ENCODE data around the gene TNNT1. TPM values are rescaled to one million over a fixed set of nuclear protein-coding genes. Genes with fewer than 3 reads are reported as not detected.
A peak's percentile ranks its signal among the peaks of the same experiment; 100 is the strongest.

The TNNT1 gene
- total RNA-seq, 1 donor from 2014 or later, result 0.62 TPM

- peaks cover 31% of the 10 kb centered on the region for H3K4me1 Mint-ChIP-seq (ENCODE audit: low read depth)
- peak overlapping the region; percentile 16 for H3K4me3 Mint-ChIP-seq (ENCODE audit: unreplicated experiment)
- no peak overlapping the region for H3K27ac Mint-ChIP-seq (ENCODE audit: unreplicated experiment)
- no peak for TF ChIP-seq CTCF (IDR thresholded peaks at IDR 0.05)
- no peak for DNase-seq (ENCODE audit: low spot score)
- no peaks in the 10 kb centered on the region for H3K9me3 Mint-ChIP-seq (ENCODE audit: low read depth)
- H3K36me3 Mint-ChIP-seq (ENCODE audit: low read depth), result no peaks in the 10 kb centered on the region
- peaks cover 16% of the 10 kb centered on the region for H3K27me3 Mint-ChIP-seq (ENCODE audit: low read depth)
These were observed 30.0 kb downstream of the TNNT1 start for GRCh38 chr19:55119053-55119452.

- peaks cover 35% of the 10 kb centered on the region for H3K4me1 Mint-ChIP-seq (ENCODE audit: low read depth)
- no peaks in the 10 kb centered on the region for H3K36me3 Mint-ChIP-seq (ENCODE audit: low read depth)
- H3K27me3 Mint-ChIP-seq (ENCODE audit: low read depth), result peaks cover 11% of the 10 kb centered on the region
- no peak for TF ChIP-seq CTCF (IDR thresholded peaks at IDR 0.05)
- DNase-seq (ENCODE audit: low spot score), result no peak
- H3K4me3 Mint-ChIP-seq (ENCODE audit: unreplicated experiment), result peak overlapping the region; percentile 96
- no peaks in the 10 kb centered on the region for H3K9me3 Mint-ChIP-seq (ENCODE audit: low read depth)
- peak overlapping the region; percentile 99 for H3K27ac Mint-ChIP-seq (ENCODE audit: unreplicated experiment)
These were observed 30.5 kb downstream of the TNNT1 start for GRCh38 chr19:55118401-55118991.

GRCh38 chr19:55117663-55118391 is 31.2 kb downstream of the TNNT1 start:
- peak overlapping the region; percentile 96 for H3K4me3 Mint-ChIP-seq (ENCODE audit: unreplicated experiment)
- H3K4me1 Mint-ChIP-seq (ENCODE audit: low read depth), result peaks cover 38% of the 10 kb centered on the region
- peaks cover 4% of the 10 kb centered on the region for H3K27me3 Mint-ChIP-seq (ENCODE audit: low read depth)
- no peaks in the 10 kb centered on the region for H3K36me3 Mint-ChIP-seq (ENCODE audit: low read depth)
- peak overlapping the region; percentile 99 for H3K27ac Mint-ChIP-seq (ENCODE audit: unreplicated experiment)
- no peaks in the 10 kb centered on the region for H3K9me3 Mint-ChIP-seq (ENCODE audit: low read depth)
- DNase-seq (ENCODE audit: low spot score), result peak; percentile 99
- peak; percentile 20 for TF ChIP-seq CTCF (IDR thresholded peaks at IDR 0.05)

GRCh38 chr19:55116859-55117662 is 31.9 kb downstream of the TNNT1 start, which contains the start of gene PPP1R12C:
Gene PPP1R12C, minus strand, starts transcription at chr19:55117637. Its CDS starts 94 bp downstream, at chr19:55117543.
- Mint-ChIP-seq H3K9me3 (ENCODE audit: low read depth) (no peaks in the 10 kb centered on the region), H3K4me1 (ENCODE audit: low read depth) (peaks cover 38% of the 10 kb centered on the region), H3K36me3 (ENCODE audit: low read depth) (no peaks in the 10 kb centered on the region), H3K27ac (ENCODE audit: unreplicated experiment) (peak within 1 kb of the TSS; percentile 99), H3K27me3 (ENCODE audit: low read depth) (peaks cover 2% of the 10 kb centered on the region), H3K4me3 (ENCODE audit: unreplicated experiment) (peak within 1 kb of the TSS; percentile 96)
- no peak for TF ChIP-seq CTCF (IDR thresholded peaks at IDR 0.05)
- DNase-seq (ENCODE audit: low spot score), result no peak

GRCh38 chr19:55116232-55116858 is 32.7 kb downstream of the TNNT1 start:
- H3K4me3 Mint-ChIP-seq (ENCODE audit: unreplicated experiment), result peak overlapping the region; percentile 87
- peaks cover 38% of the 10 kb centered on the region for H3K4me1 Mint-ChIP-seq (ENCODE audit: low read depth)

More at GRCh38 chr19:55116232-55116858, 32.7 kb downstream of the TNNT1 start:
- Mint-ChIP-seq H3K36me3 (ENCODE audit: low read depth) (no peaks in the 10 kb centered on the region), H3K27me3 (ENCODE audit: low read depth) (peaks cover 2% of the 10 kb centered on the region), H3K27ac (ENCODE audit: unreplicated experiment) (peak overlapping the region; percentile 87), H3K9me3 (ENCODE audit: low read depth) (no peaks in the 10 kb centered on the region)
- no peak for TF ChIP-seq CTCF (IDR thresholded peaks at IDR 0.05)
- DNase-seq (ENCODE audit: low spot score), result no peak
